ENCODE data around the gene PHF3. TPM values are rescaled to one million over a fixed set of nuclear protein-coding genes. Genes with fewer than 3 reads are reported as not detected.

The PHF3 gene
- total RNA-seq, 1 experiment from 2014 or later, result 56.4 TPM

DNA sequence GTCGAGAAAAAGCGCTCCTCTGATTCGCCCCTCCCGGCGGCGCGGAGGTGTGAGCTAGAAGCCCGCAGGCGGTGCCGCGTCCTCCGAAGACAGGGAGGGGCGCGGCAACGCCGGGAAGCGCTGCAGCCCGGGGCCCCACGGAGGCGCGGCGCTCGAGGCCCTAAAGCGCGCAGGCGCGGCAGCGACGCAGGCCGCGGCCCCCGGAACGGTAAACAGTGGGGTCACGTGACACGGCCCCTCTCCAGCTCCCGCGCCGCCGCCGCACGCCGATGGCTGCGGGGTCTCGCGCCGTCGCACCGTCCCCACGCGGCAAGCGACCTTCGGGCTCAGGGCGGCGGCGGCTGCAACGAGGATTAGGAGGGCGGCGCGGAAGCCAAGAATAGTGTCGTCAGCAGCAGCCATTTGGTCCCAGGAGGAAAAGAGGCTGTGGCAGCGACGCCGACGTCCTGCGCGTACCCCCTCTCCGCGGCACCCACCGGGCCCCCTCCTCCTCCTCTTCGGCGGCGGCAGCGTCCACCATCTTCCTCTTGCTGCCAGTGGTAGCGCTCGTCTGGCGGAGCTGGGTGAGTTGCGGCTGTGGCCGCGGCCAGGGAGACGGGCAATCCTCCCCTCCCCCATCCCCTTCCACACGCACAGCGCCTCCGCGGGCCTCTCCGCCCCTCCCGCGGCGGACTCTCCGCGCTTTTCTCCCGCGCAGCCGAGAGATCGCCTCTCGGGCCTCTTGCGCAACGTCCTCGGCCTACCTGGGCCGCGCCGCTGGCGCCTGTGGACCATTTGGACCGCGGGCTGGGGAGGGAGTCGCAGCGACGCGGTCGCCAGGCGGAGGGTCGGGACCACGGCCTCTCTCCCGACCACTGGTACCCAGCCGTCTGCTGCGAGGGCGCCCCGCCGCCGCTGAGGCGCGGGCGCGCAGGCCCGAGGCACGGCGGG lies at the start of gene PHF3 (continued):
- TF ChIP-seq, protein P1, sequence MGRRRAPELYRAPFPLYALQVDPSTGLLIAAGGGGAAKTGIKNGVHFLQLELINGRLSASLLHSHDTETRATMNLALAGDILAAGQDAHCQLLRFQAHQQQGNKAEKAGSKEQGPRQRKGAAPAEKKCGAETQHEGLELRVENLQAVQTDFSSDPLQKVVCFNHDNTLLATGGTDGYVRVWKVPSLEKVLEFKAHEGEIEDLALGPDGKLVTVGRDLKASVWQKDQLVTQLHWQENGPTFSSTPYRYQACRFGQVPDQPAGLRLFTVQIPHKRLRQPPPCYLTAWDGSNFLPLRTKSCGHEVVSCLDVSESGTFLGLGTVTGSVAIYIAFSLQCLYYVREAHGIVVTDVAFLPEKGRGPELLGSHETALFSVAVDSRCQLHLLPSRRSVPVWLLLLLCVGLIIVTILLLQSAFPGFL (CRISPR knock-in tag; IDR thresholded peaks at IDR 0.05; ENCODE audit: borderline replicate concordance), result peak; percentile 61; the same call in 1 of the 2 replicates
- TF ChIP-seq, protein P2, sequence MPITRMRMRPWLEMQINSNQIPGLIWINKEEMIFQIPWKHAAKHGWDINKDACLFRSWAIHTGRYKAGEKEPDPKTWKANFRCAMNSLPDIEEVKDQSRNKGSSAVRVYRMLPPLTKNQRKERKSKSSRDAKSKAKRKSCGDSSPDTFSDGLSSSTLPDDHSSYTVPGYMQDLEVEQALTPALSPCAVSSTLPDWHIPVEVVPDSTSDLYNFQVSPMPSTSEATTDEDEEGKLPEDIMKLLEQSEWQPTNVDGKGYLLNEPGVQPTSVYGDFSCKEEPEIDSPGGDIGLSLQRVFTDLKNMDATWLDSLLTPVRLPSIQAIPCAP (CRISPR knock-in tag; IDR thresholded peaks at IDR 0.05), result peak; percentile 79; the same call in 1 of the 2 replicates
- TF ChIP-seq, protein P3, sequence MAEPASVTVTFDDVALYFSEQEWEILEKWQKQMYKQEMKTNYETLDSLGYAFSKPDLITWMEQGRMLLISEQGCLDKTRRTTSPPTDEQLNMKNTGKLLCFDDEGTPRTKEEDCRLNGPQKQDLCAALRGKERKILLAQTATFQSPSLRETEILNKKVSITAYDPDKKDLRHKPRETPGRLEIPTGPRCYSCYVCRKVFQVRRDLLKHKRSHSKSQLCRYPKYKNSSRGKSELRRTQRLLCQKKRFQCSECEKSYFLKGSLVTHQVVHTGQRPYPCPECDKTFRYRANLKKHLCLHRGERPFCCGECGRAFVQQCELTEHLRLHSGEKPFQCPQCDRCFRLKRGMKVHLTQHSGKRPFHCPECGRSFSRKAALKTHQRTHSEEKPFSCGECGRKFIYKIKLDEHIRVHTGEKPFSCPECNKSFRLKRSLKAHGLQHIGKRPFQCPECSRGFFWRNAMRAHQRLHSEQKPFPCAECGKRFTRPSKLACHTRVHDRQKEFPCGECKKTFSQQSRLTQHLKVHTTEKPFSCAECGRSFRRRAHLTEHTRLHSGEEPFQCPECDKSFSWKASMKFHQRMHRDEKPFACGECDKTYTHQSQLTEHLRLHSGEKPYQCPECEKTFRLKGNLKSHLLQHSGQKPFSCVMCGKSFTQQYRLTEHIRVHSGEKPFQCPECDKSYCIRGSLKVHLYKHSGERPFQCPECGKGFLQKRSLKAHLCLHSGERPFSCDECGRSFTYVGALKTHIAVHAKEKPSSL (CRISPR knock-in tag; conservative IDR thresholded peaks at IDR 0.05), result no peak
- TF ChIP-seq, protein P4, sequence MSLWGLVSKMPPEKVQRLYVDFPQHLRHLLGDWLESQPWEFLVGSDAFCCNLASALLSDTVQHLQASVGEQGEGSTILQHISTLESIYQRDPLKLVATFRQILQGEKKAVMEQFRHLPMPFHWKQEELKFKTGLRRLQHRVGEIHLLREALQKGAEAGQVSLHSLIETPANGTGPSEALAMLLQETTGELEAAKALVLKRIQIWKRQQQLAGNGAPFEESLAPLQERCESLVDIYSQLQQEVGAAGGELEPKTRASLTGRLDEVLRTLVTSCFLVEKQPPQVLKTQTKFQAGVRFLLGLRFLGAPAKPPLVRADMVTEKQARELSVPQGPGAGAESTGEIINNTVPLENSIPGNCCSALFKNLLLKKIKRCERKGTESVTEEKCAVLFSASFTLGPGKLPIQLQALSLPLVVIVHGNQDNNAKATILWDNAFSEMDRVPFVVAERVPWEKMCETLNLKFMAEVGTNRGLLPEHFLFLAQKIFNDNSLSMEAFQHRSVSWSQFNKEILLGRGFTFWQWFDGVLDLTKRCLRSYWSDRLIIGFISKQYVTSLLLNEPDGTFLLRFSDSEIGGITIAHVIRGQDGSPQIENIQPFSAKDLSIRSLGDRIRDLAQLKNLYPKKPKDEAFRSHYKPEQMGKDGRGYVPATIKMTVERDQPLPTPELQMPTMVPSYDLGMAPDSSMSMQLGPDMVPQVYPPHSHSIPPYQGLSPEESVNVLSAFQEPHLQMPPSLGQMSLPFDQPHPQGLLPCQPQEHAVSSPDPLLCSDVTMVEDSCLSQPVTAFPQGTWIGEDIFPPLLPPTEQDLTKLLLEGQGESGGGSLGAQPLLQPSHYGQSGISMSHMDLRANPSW (CRISPR knock-in tag; conservative IDR thresholded peaks at IDR 0.05; ENCODE audit: low read depth), result no peak
- TF ChIP-seq, protein P5, sequence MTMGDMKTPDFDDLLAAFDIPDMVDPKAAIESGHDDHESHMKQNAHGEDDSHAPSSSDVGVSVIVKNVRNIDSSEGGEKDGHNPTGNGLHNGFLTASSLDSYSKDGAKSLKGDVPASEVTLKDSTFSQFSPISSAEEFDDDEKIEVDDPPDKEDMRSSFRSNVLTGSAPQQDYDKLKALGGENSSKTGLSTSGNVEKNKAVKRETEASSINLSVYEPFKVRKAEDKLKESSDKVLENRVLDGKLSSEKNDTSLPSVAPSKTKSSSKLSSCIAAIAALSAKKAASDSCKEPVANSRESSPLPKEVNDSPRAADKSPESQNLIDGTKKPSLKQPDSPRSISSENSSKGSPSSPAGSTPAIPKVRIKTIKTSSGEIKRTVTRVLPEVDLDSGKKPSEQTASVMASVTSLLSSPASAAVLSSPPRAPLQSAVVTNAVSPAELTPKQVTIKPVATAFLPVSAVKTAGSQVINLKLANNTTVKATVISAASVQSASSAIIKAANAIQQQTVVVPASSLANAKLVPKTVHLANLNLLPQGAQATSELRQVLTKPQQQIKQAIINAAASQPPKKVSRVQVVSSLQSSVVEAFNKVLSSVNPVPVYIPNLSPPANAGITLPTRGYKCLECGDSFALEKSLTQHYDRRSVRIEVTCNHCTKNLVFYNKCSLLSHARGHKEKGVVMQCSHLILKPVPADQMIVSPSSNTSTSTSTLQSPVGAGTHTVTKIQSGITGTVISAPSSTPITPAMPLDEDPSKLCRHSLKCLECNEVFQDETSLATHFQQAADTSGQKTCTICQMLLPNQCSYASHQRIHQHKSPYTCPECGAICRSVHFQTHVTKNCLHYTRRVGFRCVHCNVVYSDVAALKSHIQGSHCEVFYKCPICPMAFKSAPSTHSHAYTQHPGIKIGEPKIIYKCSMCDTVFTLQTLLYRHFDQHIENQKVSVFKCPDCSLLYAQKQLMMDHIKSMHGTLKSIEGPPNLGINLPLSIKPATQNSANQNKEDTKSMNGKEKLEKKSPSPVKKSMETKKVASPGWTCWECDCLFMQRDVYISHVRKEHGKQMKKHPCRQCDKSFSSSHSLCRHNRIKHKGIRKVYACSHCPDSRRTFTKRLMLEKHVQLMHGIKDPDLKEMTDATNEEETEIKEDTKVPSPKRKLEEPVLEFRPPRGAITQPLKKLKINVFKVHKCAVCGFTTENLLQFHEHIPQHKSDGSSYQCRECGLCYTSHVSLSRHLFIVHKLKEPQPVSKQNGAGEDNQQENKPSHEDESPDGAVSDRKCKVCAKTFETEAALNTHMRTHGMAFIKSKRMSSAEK (CRISPR knock-in tag; IDR thresholded peaks at IDR 0.05; ENCODE audit: borderline replicate concordance), result no peak
- TF ChIP-seq, protein P6, sequence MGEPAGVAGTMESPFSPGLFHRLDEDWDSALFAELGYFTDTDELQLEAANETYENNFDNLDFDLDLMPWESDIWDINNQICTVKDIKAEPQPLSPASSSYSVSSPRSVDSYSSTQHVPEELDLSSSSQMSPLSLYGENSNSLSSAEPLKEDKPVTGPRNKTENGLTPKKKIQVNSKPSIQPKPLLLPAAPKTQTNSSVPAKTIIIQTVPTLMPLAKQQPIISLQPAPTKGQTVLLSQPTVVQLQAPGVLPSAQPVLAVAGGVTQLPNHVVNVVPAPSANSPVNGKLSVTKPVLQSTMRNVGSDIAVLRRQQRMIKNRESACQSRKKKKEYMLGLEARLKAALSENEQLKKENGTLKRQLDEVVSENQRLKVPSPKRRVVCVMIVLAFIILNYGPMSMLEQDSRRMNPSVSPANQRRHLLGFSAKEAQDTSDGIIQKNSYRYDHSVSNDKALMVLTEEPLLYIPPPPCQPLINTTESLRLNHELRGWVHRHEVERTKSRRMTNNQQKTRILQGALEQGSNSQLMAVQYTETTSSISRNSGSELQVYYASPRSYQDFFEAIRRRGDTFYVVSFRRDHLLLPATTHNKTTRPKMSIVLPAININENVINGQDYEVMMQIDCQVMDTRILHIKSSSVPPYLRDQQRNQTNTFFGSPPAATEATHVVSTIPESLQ (CRISPR knock-in tag; IDR thresholded peaks at IDR 0.05), result no peak
- TF ChIP-seq, protein P7, sequence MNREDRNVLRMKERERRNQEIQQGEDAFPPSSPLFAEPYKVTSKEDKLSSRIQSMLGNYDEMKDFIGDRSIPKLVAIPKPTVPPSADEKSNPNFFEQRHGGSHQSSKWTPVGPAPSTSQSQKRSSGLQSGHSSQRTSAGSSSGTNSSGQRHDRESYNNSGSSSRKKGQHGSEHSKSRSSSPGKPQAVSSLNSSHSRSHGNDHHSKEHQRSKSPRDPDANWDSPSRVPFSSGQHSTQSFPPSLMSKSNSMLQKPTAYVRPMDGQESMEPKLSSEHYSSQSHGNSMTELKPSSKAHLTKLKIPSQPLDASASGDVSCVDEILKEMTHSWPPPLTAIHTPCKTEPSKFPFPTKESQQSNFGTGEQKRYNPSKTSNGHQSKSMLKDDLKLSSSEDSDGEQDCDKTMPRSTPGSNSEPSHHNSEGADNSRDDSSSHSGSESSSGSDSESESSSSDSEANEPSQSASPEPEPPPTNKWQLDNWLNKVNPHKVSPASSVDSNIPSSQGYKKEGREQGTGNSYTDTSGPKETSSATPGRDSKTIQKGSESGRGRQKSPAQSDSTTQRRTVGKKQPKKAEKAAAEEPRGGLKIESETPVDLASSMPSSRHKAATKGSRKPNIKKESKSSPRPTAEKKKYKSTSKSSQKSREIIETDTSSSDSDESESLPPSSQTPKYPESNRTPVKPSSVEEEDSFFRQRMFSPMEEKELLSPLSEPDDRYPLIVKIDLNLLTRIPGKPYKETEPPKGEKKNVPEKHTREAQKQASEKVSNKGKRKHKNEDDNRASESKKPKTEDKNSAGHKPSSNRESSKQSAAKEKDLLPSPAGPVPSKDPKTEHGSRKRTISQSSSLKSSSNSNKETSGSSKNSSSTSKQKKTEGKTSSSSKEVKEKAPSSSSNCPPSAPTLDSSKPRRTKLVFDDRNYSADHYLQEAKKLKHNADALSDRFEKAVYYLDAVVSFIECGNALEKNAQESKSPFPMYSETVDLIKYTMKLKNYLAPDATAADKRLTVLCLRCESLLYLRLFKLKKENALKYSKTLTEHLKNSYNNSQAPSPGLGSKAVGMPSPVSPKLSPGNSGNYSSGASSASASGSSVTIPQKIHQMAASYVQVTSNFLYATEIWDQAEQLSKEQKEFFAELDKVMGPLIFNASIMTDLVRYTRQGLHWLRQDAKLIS (CRISPR knock-in tag; IDR thresholded peaks at IDR 0.05; ENCODE audit: borderline replicate concordance), result no peak
- TF ChIP-seq, protein P8, sequence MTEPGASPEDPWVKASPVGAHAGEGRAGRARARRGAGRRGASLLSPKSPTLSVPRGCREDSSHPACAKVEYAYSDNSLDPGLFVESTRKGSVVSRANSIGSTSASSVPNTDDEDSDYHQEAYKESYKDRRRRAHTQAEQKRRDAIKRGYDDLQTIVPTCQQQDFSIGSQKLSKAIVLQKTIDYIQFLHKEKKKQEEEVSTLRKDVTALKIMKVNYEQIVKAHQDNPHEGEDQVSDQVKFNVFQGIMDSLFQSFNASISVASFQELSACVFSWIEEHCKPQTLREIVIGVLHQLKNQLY (CRISPR knock-in tag; IDR thresholded peaks at IDR 0.05), result no peak
- TF ChIP-seq TEAD4 (CRISPR knock-in tag; IDR thresholded peaks at IDR 0.05), result no peak
- no peak for TF ChIP-seq ZNF423 (CRISPR knock-in tag; IDR thresholded peaks at IDR 0.05)
- TF ChIP-seq ELF4 (CRISPR knock-in tag; IDR thresholded peaks at IDR 0.05; ENCODE audit: low read depth), result peak; percentile 47; the same call in 1 of the 2 replicates
- no peak for TF ChIP-seq ATF1 (CRISPR knock-in tag; IDR thresholded peaks at IDR 0.05)
- 0 out of 2 replicates have a peak, but pooled peaks have one; percentile 19 for TF ChIP-seq ZNF317 (CRISPR knock-in tag; IDR thresholded peaks at IDR 0.05; ENCODE audit: borderline replicate concordance, low read depth)
- TF ChIP-seq RORB (CRISPR knock-in tag; IDR thresholded peaks at IDR 0.05), result no peak
- TF ChIP-seq, protein P9, sequence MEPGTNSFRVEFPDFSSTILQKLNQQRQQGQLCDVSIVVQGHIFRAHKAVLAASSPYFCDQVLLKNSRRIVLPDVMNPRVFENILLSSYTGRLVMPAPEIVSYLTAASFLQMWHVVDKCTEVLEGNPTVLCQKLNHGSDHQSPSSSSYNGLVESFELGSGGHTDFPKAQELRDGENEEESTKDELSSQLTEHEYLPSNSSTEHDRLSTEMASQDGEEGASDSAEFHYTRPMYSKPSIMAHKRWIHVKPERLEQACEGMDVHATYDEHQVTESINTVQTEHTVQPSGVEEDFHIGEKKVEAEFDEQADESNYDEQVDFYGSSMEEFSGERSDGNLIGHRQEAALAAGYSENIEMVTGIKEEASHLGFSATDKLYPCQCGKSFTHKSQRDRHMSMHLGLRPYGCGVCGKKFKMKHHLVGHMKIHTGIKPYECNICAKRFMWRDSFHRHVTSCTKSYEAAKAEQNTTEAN (CRISPR knock-in tag; IDR thresholded peaks at IDR 0.05), result no peak
- no peak for TF ChIP-seq CREB1 (CRISPR knock-in tag; IDR thresholded peaks at IDR 0.05)
- peak; percentile 73 for TF ChIP-seq GABPB1 (CRISPR knock-in tag; IDR thresholded peaks at IDR 0.05)
